Measurements from ENCODE around the gene CUEDC1. TPM values are rescaled to one million over a fixed set of nuclear protein-coding genes. Genes with fewer than 3 reads are reported as not detected.

CUEDC1 gene
- total RNA-seq, 2 donors from 2014 or later = 42.3 to 43.6 TPM

- intact Hi-C loops (cut with DNase I) = no loop called here
- DNase-seq (ENCODE audit: low spot score) = no peak
Measured at GRCh38 chr17:57838857-57839570, 116.2 kb downstream of the CUEDC1 start.

- no peak for DNase-seq (ENCODE audit: low spot score)
- intact Hi-C loops (cut with DNase I) = no loop called here
Measured at GRCh38 chr17:57838453-57838852, 116.8 kb downstream of the CUEDC1 start.

- intact Hi-C loops (cut with DNase I) = no loop called here
Measured at GRCh38 chr17:57835333-57835900, 119.8 kb downstream of the CUEDC1 start.

GRCh38 chr17:57834146-57834741 is 121.0 kb downstream of the CUEDC1 start:
- intact Hi-C loops (cut with DNase I) = no loop called here
- no peak for DNase-seq (ENCODE audit: low spot score)

More at GRCh38 chr17:57835333-57835900, 119.8 kb downstream of the CUEDC1 start:
- no peak for DNase-seq (ENCODE audit: low spot score)

- intact Hi-C loops (cut with DNase I) = no loop called here
- DNase-seq (ENCODE audit: low spot score) = peak; percentile 86
Measured at GRCh38 chr17:57833179-57833939, 121.9 kb downstream of the CUEDC1 start.

- intact Hi-C loops (cut with DNase I) = no loop called here
- DNase-seq (ENCODE audit: low spot score) = no peak
Measured at GRCh38 chr17:57832314-57833178, 122.7 kb downstream of the CUEDC1 start.

- intact Hi-C loops (cut with DNase I) = no loop called here
- no peak for DNase-seq (ENCODE audit: low spot score)
Measured at GRCh38 chr17:57830880-57831279, 124.3 kb downstream of the CUEDC1 start.

GRCh38 chr17:57823469-57824401 is 131.5 kb downstream of the CUEDC1 start:
- no peak for DNase-seq (ENCODE audit: low spot score)
- intact Hi-C loops (cut with DNase I) = loop anchor here in 1 of 2 donors (10.0 kb wide), 1 partner anchor 259 kb away; no protein-coding TSS in a partner anchor

- DNase-seq (ENCODE audit: low spot score) = no peak
- intact Hi-C loops (cut with DNase I) = loop anchor here in 1 of 2 donors (10.0 kb wide), 1 partner anchor 255 kb away; no protein-coding TSS in a partner anchor
Measured at GRCh38 chr17:57819867-57820266, 135.3 kb downstream of the CUEDC1 start.

GRCh38 chr17:57819285-57819684 is 135.9 kb downstream of the CUEDC1 start:
- intact Hi-C loops (cut with DNase I) = no loop called here
- DNase-seq (ENCODE audit: low spot score) = no peak

GRCh38 chr17:57818066-57818465 is 137.1 kb downstream of the CUEDC1 start:
- no peak for DNase-seq (ENCODE audit: low spot score)

GRCh38 chr17:57817299-57817698 is 137.9 kb downstream of the CUEDC1 start:
- DNase-seq (ENCODE audit: low spot score) = no peak
- intact Hi-C loops (cut with DNase I) = no loop called here

More at GRCh38 chr17:57818066-57818465, 137.1 kb downstream of the CUEDC1 start:
- intact Hi-C loops (cut with DNase I) = no loop called here

GRCh38 chr17:57814421-57814820 is 140.8 kb downstream of the CUEDC1 start:
- no peak for DNase-seq (ENCODE audit: low spot score)
- intact Hi-C loops (cut with DNase I) = no loop called here

- no peak for DNase-seq (ENCODE audit: low spot score)
- intact Hi-C loops (cut with DNase I) = loop anchor here in 1 of 2 donors (2.0 kb wide), 1 partner anchor 27 kb away; no protein-coding TSS in a partner anchor
Measured at GRCh38 chr17:57811638-57812280, 143.5 kb downstream of the CUEDC1 start.

All from posterior vena cava (tissue), 2 donors.